Measurements from ENCODE around the gene ZP2.

GRCh38 chr16:21185659-21186325, 25.6 kb downstream of the ZP2 start:
- no peak for TF ChIP-seq EZH2 (IDR thresholded peaks at IDR 0.05; ENCODE audit: insufficient read depth, poor library complexity, severe bottlenecking)
- no peak for TF ChIP-seq EZH2phosphoT487 (IDR thresholded peaks at IDR 0.05; ENCODE audit: insufficient read depth, low read depth)
